Right lung (tissue), 5 donors: ENCODE results near the gene EPHB2. TPM values are rescaled to one million over a fixed set of nuclear protein-coding genes. Genes with fewer than 3 reads are reported as not detected.
A peak's percentile ranks its signal among the peaks of the same experiment; 100 is the strongest.

Experiments used
- DNase-seq, 2 donors: peaks; one replicate each; pipeline ENCODE4 v3.0.0-alpha.2; 2013
- polyA plus RNA-seq, 5 donors: library from polyadenylated mRNA; unstranded; fragments of 120-200 nt; gene quantifications; one replicate each; pipeline versions ENCODE4 v1.2.1 to v1.2.3, GENCODE V29; 2013; ENCODE audit warnings: inconsistent platforms in 1 of 5, low replicate concordance in 1 of 5; ENCODE audit not compliant: insufficient read length in 5 of 5, insufficient read depth in 1 of 5

EPHB2 gene
- polyA plus RNA-seq, 5 donors, result 14.6 to 20.0 (median 15.1) TPM

- DNase-seq, result no peak
Observed at GRCh38 chr1:22910986-22911651, 200.5 kb downstream of the EPHB2 start.

DNA sequence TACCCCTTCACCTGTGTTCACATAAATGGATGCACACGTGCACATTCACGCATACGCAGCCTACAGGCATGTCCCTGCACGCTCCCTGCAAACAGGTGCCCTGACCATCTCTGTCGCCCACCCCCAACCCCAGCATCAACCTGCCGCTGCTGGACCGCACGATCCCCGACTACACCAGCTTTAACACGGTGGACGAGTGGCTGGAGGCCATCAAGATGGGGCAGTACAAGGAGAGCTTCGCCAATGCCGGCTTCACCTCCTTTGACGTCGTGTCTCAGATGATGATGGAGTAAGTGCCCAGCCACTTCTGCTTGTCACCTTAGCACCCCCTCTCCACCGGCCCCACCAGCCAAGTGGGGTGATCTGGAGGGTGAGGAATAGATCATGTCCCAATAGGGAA is 201.7 kb downstream of the EPHB2 start:
- no peak for DNase-seq

DNA sequence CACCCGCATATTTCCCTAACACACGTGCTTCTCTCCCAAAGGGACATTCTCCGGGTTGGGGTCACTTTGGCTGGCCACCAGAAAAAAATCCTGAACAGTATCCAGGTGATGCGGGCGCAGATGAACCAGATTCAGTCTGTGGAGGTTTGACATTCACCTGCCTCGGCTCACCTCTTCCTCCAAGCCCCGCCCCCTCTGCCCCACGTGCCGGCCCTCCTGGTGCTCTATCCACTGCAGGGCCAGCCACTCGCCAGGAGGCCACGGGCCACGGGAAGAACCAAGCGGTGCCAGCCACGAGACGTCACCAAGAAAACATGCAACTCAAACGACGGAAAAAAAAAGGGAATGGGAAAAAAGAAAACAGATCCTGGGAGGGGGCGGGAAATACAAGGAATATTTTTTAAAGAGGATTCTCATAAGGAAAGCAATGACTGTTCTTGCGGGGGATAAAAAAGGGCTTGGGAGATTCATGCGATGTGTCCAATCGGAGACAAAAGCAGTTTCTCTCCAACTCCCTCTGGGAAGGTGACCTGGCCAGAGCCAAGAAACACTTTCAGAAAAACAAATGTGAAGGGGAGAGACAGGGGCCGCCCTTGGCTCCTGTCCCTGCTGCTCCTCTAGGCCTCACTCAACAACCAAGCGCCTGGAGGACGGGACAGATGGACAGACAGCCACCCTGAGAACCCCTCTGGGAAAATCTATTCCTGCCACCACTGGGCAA is 202.9 kb downstream of the EPHB2 start:
- no peak for DNase-seq

DNA sequence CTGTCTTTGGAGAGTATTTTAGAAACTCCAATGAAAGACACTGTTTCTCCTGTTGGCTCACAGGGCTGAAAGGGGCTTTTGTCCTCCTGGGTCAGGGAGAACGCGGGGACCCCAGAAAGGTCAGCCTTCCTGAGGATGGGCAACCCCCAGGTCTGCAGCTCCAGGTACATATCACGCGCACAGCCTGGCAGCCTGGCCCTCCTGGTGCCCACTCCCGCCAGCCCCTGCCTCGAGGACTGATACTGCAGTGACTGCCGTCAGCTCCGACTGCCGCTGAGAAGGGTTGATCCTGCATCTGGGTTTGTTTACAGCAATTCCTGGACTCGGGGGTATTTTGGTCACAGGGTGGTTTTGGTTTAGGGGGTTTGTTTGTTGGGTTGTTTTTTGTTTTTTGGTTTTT is 203.5 kb downstream of the EPHB2 start:
- DNase-seq, result no peak

GRCh38 chr1:22914633-22915217 is 204.1 kb downstream of the EPHB2 start:
- DNase-seq, result no peak

DNA sequence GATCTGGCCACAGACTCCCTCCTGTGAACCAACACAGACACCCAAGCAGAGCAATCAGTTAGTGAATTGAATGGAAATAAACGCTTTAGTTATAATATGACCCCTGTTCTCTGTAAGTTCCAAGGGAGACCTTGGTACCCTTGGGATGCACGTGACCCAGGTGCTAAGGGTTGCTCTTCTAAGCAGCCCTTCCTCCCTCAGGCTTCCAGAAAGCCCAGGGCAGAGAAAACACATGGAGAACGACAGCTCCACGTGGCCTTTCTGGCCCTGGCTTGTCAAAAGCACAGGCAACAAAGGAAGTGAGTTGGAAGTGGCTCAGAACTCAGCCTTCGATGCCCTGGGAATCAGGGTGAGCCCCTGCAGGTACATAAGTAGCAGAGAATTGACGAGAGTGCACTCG is 204.6 kb downstream of the EPHB2 start:
- DNase-seq, result no peak

DNA sequence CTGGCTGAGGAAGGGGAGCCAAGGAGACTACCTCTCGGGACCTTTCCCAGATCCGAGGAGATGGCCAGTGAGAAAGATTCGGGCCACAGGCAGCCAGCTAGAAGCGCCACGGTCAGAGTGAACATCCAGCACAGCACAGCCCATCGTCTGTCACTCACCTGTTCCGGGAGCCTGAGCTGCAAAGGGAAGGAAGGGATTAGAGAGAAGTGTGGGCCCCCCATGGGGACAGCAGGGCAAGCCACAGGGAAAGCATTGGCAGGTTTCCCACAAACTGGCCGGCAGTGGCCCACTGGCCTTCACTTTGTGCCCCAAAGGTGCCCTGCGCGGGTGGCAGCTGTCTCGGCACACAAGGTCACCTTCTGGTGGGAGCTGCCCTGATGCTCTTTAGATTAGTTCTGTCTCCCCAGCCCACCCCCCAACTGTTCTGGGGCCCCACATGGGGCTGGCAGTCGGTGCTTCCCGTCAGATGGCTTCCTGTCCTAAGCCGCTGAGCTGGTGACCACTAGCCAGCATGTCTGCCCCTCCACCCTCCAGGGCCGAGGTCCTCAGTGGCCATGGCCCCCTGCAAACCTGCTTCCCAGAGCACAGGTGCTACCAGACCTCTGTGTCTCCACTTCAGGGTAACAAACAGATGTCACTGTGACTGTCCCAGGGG is 205.3 kb downstream of the EPHB2 start:
- no peak for DNase-seq

DNA sequence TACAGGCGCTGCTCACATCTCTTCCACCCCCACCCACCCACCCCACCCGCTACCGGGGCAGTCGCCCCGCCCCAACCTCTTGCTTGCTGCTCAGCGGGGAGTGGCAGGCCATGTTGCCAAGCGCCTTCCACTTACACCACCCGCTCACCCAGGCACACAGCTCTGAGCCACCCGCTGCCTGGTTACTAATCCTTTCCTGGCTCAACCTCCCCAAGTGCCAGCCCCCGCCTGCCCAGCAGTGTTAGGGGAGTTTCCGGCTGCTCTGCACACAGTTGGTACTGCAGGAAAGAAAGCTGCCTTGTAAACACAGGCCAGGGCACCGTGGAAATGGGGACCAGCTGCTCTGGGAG is 205.8 kb downstream of the EPHB2 start:
- DNase-seq, result no peak

DNA sequence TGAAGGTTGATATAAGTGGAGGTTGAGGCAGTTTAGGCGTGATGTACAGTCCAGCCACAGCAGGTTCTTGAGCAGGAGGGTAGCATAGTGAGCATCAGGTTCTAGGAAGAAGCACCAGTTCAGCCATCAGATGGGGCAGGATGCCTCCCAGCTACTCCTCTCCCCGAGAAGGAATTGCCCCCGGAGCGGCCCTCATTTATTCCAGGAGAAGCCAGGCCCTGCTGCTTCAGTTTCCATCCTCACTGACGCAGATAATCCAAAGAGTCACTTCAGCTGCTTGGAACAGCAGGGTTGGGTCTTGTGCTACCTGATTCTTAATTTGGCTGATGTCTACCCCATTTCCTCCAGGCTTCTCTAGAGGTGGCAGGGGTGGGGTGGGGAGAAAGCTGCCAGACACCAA is 207.3 kb downstream of the EPHB2 start:
- no peak for DNase-seq

GRCh38 chr1:22918644-22919043 is 208.0 kb downstream of the EPHB2 start:
- no peak for DNase-seq

- DNase-seq, result no peak
Observed at GRCh38 chr1:22919341-22920025, 208.8 kb downstream of the EPHB2 start.

- DNase-seq, result no peak
Observed at GRCh38 chr1:22920026-22920733, 209.5 kb downstream of the EPHB2 start.

- DNase-seq, result no peak
Observed at GRCh38 chr1:22920734-22921451, 210.3 kb downstream of the EPHB2 start.

GRCh38 chr1:22921452-22922126 is 210.9 kb downstream of the EPHB2 start:
- no peak for DNase-seq

DNA sequence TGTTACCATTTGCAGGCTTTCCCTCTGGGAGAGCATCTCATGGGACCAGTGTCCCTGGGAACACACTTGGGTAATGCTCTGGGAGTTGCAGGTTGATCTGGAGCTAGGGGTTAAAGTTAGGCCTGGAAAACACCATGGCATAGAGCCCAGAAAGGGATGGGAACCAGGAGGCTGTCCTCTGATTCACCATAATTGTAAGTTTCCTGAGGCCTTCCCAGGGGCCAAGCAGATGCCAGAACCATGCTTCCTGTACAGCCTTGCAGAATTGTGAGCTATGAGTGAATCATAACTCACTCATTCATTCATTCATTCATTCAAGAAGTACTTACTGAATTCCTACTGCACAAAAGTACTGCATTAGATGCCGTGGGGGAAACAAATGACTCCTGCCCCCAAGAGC is 212.0 kb downstream of the EPHB2 start:
- no peak for DNase-seq

GRCh38 chr1:22925111-22925510 is 214.5 kb downstream of the EPHB2 start:
- no peak for DNase-seq

- peak in 1 of 2 donors; percentile 13 for DNase-seq
Observed at GRCh38 chr1:22930240-22930912, 219.7 kb downstream of the EPHB2 start.

GRCh38 chr1:22932803-22933470 is 222.3 kb downstream of the EPHB2 start:
- DNase-seq, result no peak

DNA sequence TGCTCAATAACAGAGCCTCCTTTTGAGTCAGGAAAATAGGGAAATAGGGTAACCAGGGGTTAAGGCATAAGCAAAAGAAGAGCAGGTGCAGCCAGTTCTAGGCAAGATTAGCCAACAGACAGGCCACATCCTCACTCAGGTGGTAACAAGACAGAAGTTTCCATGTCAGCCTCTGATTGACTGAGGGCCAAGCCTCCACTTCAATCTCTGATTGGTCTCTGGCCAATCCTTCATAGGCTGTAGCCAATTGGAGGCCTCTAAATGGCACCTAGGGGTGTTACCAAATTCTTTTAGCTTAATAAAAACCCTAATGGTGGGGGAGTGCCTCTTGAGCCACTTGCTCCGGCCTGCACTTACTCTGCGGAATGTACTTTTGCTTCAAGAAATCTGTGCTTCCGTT is 224.8 kb downstream of the EPHB2 start:
- no peak for DNase-seq
